Tibial nerve (tissue), 4 donors: Measurements from ENCODE around the gene C2orf81. TPM values are rescaled to one million over a fixed set of nuclear protein-coding genes. Genes with fewer than 3 reads are reported as not detected.

Experiments
- DNase-seq, 2 donors: peaks; one replicate each; pipeline ENCODE4 v3.0.0-alpha.2; 2019; ENCODE audit warnings: low spot score in 2 of 2
- H3K27ac ChIP-seq, 4 donors: fragments of 200-600 bp; sonication (generic) in 3 of 4; one replicate each; pipeline ENCODE4 v1.5.1; 2017 to 2019; ENCODE audit warnings: mild to moderate bottlenecking in 1 of 4
- H3K27me3 ChIP-seq, 2 donors: fragments of 200-600 bp; sonication (generic) in 1 of 2; one replicate each; pipeline versions ENCODE4 v1.5.1 to v1.6.0; 2017 to 2019
- H3K36me3 ChIP-seq, 3 donors: fragments of 200-600 bp; sonication (generic); one replicate each; pipeline ENCODE4 v1.5.1; 2018 to 2019
- H3K4me1 ChIP-seq, 4 donors: fragments of 200-600 bp; sonication (generic) in 3 of 4; one replicate each; pipeline ENCODE4 v1.5.1; 2017 to 2019
- H3K4me3 ChIP-seq, 4 donors: fragments of 200-600 bp; sonication (generic) in 3 of 4; one replicate each; pipeline ENCODE4 v1.5.1; 2017 to 2019; ENCODE audit warnings: mild to moderate bottlenecking in 1 of 4, moderate library complexity in 1 of 4
- H3K9me3 ChIP-seq, 4 donors: fragments of 200-600 bp; sonication (generic) in 3 of 4; one replicate each; pipeline ENCODE4 v1.5.1; 2017 to 2019
- EP300 ChIP-seq, 2 donors: sonication (generic); formaldehyde crosslinking; IDR thresholded peaks; one replicate each; pipeline ENCODE4 v1.6.1; 2017; ENCODE audit warnings: antibody characterized with exemption in 2 of 2, mild to moderate bottlenecking in 1 of 2
- POLR2A ChIP-seq, 2 donors: fragments of 450-650 bp; IDR thresholded peaks; one replicate each; pipeline ENCODE4 v1.6.1; 2017; ENCODE audit warnings: antibody characterized with exemption in 2 of 2, mild to moderate bottlenecking in 2 of 2, moderate library complexity in 2 of 2
- WGBS, 2 donors: methylation state at CpG; one replicate each; pipeline ENCODE4 v1.1.5; 2018; 5-methylcytosine and 5-hydroxymethylcytosine counted together
- total RNA-seq, 4 donors: library from RNA; depleted of rRNA; stranded (reverse); fragments of >200 nt; gene quantifications; one replicate each; pipeline ENCODE4 v1.1.0, GENCODE V29; 2016
- TF ChIP-seq, protein P1 (sequence below), 5 experiments: fragments of 200-600 bp in 3 of 5; fragments of 450-650 bp in 2 of 5; sonication (generic) in 3 of 5; IDR thresholded peaks; one replicate each; pipeline ENCODE4 v1.5.1; 2016 to 2019; ENCODE audit warnings: antibody characterized with exemption in 5 of 5, mild to moderate bottlenecking in 3 of 5, moderate library complexity in 2 of 5

C2orf81 gene
- total RNA-seq, 4 donors from 2014 or later: 4.5 to 14.4 (median 5.3) TPM

DNA sequence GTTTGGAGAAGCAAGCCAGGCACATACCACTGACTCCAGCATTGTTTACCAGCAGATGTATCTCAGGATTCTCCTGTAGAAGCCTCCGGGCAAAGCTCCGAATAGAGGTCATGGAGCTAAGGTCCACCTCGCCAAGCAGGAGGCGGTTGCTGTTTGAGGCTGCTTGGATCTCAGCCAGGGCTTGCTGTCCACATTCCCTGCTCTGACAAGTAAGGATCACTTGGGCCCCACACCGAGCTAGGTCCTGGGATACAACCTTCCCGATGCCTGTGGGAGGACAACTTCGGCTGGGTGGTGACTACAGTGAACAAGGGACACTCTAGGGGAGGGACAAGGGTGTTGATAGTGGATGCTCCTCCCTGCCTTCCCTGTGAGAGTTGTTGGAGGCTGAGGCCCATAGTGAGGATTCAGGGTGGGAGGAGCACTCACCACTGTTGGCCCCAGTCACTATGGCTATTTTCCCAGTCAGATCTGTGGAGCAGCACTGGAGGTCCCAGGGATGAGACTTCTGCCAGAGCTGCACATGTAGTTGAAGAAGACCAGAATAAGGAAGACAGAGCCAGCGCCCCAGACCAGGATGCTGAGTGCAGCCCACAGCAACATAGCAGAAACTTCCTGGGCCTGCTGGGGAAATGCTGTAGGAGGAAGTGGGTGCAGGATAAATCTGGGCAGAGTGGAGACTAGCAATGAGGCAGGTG is 8.3 kb downstream of the C2orf81 start:
- 74 to 78% methylated on average over 8 of the region's 8 CpGs for WGBS, 2 donors
- TF ChIP-seq POLR2A (IDR thresholded peaks at IDR 0.05) (no peak), EP300 (IDR thresholded peaks at IDR 0.05) (no peak)
- TF ChIP-seq, protein P1, sequence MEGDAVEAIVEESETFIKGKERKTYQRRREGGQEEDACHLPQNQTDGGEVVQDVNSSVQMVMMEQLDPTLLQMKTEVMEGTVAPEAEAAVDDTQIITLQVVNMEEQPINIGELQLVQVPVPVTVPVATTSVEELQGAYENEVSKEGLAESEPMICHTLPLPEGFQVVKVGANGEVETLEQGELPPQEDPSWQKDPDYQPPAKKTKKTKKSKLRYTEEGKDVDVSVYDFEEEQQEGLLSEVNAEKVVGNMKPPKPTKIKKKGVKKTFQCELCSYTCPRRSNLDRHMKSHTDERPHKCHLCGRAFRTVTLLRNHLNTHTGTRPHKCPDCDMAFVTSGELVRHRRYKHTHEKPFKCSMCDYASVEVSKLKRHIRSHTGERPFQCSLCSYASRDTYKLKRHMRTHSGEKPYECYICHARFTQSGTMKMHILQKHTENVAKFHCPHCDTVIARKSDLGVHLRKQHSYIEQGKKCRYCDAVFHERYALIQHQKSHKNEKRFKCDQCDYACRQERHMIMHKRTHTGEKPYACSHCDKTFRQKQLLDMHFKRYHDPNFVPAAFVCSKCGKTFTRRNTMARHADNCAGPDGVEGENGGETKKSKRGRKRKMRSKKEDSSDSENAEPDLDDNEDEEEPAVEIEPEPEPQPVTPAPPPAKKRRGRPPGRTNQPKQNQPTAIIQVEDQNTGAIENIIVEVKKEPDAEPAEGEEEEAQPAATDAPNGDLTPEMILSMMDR (IDR thresholded peaks at IDR 0.05): no peak

DNA sequence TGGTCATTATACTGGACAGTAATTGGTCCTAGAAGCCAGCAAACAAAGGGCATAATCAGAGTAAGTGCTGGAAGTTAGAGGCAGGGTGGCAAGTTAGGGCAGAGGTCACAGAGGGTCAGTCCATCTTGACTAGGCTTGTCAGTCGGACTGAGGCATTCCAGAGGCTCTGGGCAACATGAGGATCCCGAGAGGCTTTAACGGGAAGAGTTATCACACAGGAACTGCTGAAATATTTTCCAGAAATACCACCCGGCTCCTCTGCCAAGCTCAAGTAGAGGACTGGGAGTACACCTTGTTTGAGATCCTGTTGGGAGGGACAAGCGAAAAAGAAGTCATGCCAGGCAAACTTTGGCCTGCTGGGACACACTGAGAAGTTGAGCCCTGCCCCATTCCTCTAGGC is 13.7 kb downstream of the C2orf81 start:
- DNase-seq: no peak
- 50 to 58% methylated on average over 5 of the region's 5 CpGs for WGBS, 2 donors
- H3K36me3 ChIP-seq: no peaks in the 10 kb centered on the region

More for the DNA sequence above, 8.3 kb downstream of the C2orf81 start:
- Histone ChIP-seq H3K4me1 (peaks cover 0 to 40% (median 12%) of the 10 kb centered on the region in 4 donors), H3K36me3 (no peaks in the 10 kb centered on the region), H3K4me3 (no peak overlapping the region), H3K9me3 (no peaks in the 10 kb centered on the region), H3K27ac (no peak overlapping the region), H3K27me3 (no peaks in the 10 kb centered on the region)
- DNase-seq: no peak

DNA sequence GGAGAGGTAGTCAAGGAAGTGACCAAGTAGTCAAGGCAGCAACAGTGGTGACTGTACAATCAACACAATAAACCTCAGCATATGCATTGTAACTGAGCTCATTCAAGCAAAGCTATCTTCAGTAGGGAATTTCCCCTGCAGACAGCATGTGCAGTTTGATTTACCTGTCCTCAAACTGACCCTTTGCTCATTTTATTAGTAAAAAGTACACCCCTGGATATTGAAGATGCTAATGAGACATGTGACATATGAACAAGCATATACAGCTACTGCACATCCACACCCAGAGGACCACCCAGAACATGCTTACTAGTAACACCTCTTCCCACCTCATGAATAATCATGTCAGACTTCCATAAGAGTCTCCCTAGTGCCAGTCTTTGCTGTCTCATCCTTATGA is 15.4 kb downstream of the C2orf81 start:
- no peak for DNase-seq
- Histone ChIP-seq H3K9me3 (no peaks in the 10 kb centered on the region), H3K4me1 (no peaks in the 10 kb centered on the region), H3K4me3 (no peak overlapping the region), H3K27me3 (no peaks in the 10 kb centered on the region), H3K27ac (no peak overlapping the region), H3K36me3 (no peaks in the 10 kb centered on the region)
- TF ChIP-seq, protein P1 (IDR thresholded peaks at IDR 0.05): no peak
- TF ChIP-seq POLR2A (IDR thresholded peaks at IDR 0.05) (no peak), EP300 (IDR thresholded peaks at IDR 0.05) (no peak)

More for the DNA sequence above, 13.7 kb downstream of the C2orf81 start:
- H3K4me1 ChIP-seq: no peaks in the 10 kb centered on the region
- TF ChIP-seq, protein P1 (IDR thresholded peaks at IDR 0.05): no peak
- TF ChIP-seq POLR2A (IDR thresholded peaks at IDR 0.05): no peak
- TF ChIP-seq EP300 (IDR thresholded peaks at IDR 0.05): no peak
- H3K27ac ChIP-seq: no peak overlapping the region
- no peaks in the 10 kb centered on the region for H3K27me3 ChIP-seq
- no peaks in the 10 kb centered on the region for H3K9me3 ChIP-seq
- no peak overlapping the region for H3K4me3 ChIP-seq

DNA sequence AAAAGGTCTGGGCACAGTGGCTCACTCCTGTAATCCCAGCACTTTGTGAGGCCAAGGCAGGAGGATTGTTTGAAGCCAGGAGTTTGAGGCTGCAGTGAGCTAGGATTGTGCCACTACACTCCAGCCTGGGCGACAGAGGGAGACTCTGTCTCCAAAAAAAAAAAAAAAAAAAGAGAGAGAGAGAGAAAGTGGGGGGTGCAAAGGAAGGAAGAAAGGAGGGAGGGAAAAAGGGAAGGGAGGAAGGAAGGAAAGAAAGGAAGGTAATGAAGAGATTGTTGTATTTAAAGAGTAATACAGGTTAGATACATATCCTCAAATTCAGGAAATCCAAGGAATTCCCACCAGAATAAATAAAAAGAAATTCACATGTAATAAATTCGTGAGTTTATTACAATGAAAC is 19.5 kb downstream of the C2orf81 start:
- 68 to 78% methylated on average over 2 of the region's 2 CpGs for WGBS, 2 donors
- no peaks in the 10 kb centered on the region for H3K27me3 ChIP-seq
- no peaks in the 10 kb centered on the region for H3K36me3 ChIP-seq
- TF ChIP-seq POLR2A (IDR thresholded peaks at IDR 0.05) (no peak), EP300 (IDR thresholded peaks at IDR 0.05) (no peak)
- TF ChIP-seq, protein P1 (IDR thresholded peaks at IDR 0.05): no peak
- H3K4me1 ChIP-seq: no peaks in the 10 kb centered on the region
- H3K4me3 ChIP-seq: no peak overlapping the region
- H3K27ac ChIP-seq: no peak overlapping the region
- no peak for DNase-seq
- no peaks in the 10 kb centered on the region for H3K9me3 ChIP-seq

DNA sequence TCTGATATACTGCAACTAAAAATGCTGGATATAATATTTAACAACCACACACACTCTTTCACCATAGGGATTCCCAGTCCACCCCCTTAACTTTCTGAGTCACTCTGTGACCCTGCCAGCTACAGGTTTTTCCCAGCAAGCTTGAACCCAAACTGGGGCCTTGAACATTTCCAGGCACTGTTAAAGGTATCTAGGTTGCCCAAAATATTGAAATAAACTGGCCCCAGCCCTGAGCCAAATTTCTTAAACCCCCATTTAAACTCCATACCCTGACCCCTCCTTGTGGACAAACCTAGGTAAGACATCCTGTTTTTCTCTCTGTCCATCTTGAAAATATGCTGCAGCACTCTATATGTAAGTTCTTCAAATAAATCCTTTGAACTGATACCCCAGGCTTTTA is 21.6 kb downstream of the C2orf81 start:
- Histone ChIP-seq H3K36me3 (no peaks in the 10 kb centered on the region), H3K9me3 (no peaks in the 10 kb centered on the region), H3K4me3 (no peak overlapping the region), H3K27me3 (no peaks in the 10 kb centered on the region), H3K4me1 (no peaks in the 10 kb centered on the region), H3K27ac (no peak overlapping the region)
- TF ChIP-seq, protein P1 (IDR thresholded peaks at IDR 0.05): peak in 4 of 5 experiments; percentile 14 to 34 (median 19)
- TF ChIP-seq POLR2A (IDR thresholded peaks at IDR 0.05): no peak
- DNase-seq: no peak
